ENCODE data around the gene PDSS2. TPM values are rescaled to one million over a fixed set of nuclear protein-coding genes. Genes with fewer than 3 reads are reported as not detected.

PDSS2 gene
- total and polyA plus RNA-seq, 4 donors: 6.6 to 19.8 (median 15.6) TPM

DNA sequence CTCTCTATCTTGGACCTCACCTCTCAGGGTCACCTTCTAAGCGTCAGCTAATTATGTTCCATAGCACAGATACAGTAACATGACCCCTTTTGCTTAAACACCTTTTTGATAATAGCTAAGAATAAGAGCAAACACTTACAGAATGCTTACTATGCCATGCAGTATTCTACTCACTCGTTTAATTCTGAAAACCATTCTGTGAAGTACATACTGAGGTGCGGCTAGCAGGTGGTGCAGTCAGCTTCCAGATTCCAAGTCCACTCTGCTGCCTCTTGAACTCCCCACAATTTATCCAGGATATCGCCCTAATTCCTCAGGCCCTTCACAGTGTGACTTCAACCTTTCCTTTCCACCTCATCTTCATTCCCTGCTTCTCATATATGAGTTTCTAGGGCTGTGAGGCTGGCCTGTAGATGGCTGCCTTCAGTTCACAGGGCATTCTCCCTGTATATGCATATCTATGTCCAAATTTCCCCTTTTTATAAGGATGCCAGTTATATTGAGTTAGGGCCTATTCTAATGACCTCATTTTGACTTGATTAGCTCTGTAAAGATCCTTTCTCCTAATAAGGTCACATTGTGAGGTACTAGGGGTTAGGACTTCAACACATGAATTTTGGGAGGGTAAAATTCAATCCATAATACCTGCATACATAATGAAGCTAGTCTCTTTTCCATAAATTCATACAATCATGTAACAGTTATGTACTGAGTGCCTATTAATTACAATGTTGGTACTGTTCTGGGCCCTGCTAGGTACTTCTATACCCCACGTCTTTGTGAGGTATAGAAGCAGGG is 130.1 kb downstream of the PDSS2 start:
- Histone ChIP-seq H3K27ac (ENCODE audit: low read depth in 1 of 2, low read length in 1 of 2) (peak overlapping the region in 1 of 2 donors; percentile 74), H3K9me3 (ENCODE audit: control insufficient read depth in 4 of 4, insufficient read depth in 3 of 4, low read length in 3 of 4) (no peaks in the 10 kb centered on the region), H3K4me3 (no peak overlapping the region), H3K36me3 (ENCODE audit: control insufficient read depth in 4 of 4, insufficient read depth in 4 of 4, low read length in 4 of 4) (peaks cover 0 to 5% (median 0%) of the 10 kb centered on the region in 4 donors), H3K9ac (ENCODE audit: insufficient read depth in 1 of 2, low read length in 2 of 2) (no peak overlapping the region), H3K27me3 (ENCODE audit: control insufficient read depth in 3 of 3, insufficient read depth in 3 of 3, low read length in 2 of 3) (no peaks in the 10 kb centered on the region), H3K4me1 (ENCODE audit: control insufficient read depth in 5 of 5, insufficient read depth in 5 of 5, low read length in 5 of 5) (peaks cover 0 to 4% (median 0%) of the 10 kb centered on the region in 5 donors)
- 63 to 80% methylated on average over 5 of the region's 5 CpGs for WGBS, 2 donors
- peak in 2 of 3 donors; percentile 9 to 16 for DNase-seq
- ATAC-seq (ENCODE audit: insufficient read depth, low FRiP score): no peak
- TF ChIP-seq, protein P1, sequence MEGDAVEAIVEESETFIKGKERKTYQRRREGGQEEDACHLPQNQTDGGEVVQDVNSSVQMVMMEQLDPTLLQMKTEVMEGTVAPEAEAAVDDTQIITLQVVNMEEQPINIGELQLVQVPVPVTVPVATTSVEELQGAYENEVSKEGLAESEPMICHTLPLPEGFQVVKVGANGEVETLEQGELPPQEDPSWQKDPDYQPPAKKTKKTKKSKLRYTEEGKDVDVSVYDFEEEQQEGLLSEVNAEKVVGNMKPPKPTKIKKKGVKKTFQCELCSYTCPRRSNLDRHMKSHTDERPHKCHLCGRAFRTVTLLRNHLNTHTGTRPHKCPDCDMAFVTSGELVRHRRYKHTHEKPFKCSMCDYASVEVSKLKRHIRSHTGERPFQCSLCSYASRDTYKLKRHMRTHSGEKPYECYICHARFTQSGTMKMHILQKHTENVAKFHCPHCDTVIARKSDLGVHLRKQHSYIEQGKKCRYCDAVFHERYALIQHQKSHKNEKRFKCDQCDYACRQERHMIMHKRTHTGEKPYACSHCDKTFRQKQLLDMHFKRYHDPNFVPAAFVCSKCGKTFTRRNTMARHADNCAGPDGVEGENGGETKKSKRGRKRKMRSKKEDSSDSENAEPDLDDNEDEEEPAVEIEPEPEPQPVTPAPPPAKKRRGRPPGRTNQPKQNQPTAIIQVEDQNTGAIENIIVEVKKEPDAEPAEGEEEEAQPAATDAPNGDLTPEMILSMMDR (IDR thresholded peaks at IDR 0.05; ENCODE audit: control extremely low read depth, extremely low read depth): no peak

DNA sequence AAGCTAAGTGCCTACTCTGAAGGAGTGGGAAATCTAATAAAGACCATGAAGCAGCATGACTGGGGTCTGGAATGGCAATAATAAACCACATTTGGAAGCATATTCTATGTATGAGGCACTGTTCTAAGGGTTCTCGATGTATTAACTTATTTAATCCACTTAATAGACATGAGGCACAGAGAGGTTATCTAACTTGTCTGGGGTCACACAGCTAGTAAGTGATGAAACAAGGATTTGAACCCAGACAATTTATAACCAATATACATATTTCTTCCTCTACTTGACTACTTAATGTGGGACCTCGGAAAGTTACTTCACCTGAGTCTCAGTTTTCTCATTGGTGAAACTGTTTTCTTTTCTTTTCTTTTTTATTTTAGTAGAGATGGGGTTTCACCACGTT is 131.3 kb downstream of the PDSS2 start:
- H3K27ac ChIP-seq (ENCODE audit: low read depth in 1 of 2, low read length in 1 of 2): no peak overlapping the region
- no peaks in the 10 kb centered on the region for H3K27me3 ChIP-seq (ENCODE audit: control insufficient read depth in 3 of 3, insufficient read depth in 3 of 3, low read length in 2 of 3)
- no peaks in the 10 kb centered on the region for H3K36me3 ChIP-seq (ENCODE audit: control insufficient read depth in 4 of 4, insufficient read depth in 4 of 4, low read length in 4 of 4)
- WGBS, 2 donors: 91 to 97% methylated on average over 3 of the region's 3 CpGs
- TF ChIP-seq, protein P1 (IDR thresholded peaks at IDR 0.05; ENCODE audit: control extremely low read depth, extremely low read depth): no peak
- no peak overlapping the region for H3K4me3 ChIP-seq
- peaks cover 0 to 4% (median 0%) of the 10 kb centered on the region in 5 donors for H3K4me1 ChIP-seq (ENCODE audit: control insufficient read depth in 5 of 5, insufficient read depth in 5 of 5, low read length in 5 of 5)
- ATAC-seq (ENCODE audit: insufficient read depth, low FRiP score) (no peak), DNase-seq (no peak)
- no peaks in the 10 kb centered on the region for H3K9me3 ChIP-seq (ENCODE audit: control insufficient read depth in 4 of 4, insufficient read depth in 3 of 4, low read length in 3 of 4)
- H3K9ac ChIP-seq (ENCODE audit: insufficient read depth in 1 of 2, low read length in 2 of 2): no peak overlapping the region

DNA sequence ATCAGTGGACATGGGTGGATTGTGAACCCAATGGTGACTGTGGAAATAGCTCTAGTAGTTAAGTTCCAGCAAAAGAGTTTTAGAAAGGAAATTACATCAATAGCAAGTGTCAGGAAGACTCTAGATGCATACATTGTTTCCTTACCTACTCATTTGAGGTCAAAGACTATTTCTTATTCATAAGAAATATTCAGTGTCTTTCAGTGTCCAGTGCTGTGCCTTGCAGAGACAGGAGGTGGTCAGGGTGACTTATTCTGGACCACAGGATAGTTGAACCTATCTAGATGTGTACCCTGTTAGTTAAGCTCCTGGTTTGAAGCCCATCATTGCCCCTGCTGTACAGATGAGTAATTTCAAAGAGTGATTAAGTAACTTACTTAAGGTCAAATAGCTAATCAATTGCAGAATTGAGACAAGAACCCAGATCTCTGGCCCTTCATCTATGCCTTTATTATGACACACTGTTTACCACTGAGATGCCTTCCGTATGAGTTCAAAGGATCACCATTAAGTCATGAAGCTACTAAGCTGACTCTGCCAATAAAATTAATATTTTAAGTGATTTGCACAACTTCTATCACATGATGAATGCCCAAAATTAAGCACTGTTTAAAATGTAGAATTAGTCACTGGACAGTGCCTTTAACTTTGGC is 136.1 kb downstream of the PDSS2 start:
- Histone ChIP-seq H3K4me1 (ENCODE audit: control insufficient read depth in 5 of 5, insufficient read depth in 5 of 5, low read length in 5 of 5) (peaks cover 0 to 12% (median 0%) of the 10 kb centered on the region in 5 donors), H3K4me3 (no peak overlapping the region), H3K9ac (ENCODE audit: insufficient read depth in 1 of 2, low read length in 2 of 2) (no peak overlapping the region), H3K27ac (ENCODE audit: low read depth in 1 of 2, low read length in 1 of 2) (no peak overlapping the region), H3K36me3 (ENCODE audit: control insufficient read depth in 4 of 4, insufficient read depth in 4 of 4, low read length in 4 of 4) (no peaks in the 10 kb centered on the region), H3K9me3 (ENCODE audit: control insufficient read depth in 4 of 4, insufficient read depth in 3 of 4, low read length in 3 of 4) (no peaks in the 10 kb centered on the region), H3K27me3 (ENCODE audit: control insufficient read depth in 3 of 3, insufficient read depth in 3 of 3, low read length in 2 of 3) (no peaks in the 10 kb centered on the region)
- WGBS, 2 donors: 94 to 97% methylated on average over 1 of the region's 1 CpG
- TF ChIP-seq, protein P1 (IDR thresholded peaks at IDR 0.05; ENCODE audit: control extremely low read depth, extremely low read depth): no peak
- no peak for ATAC-seq (ENCODE audit: insufficient read depth, low FRiP score)
- DNase-seq: no peak

Data from lung (tissue), 12 donors.